Muscle layer of colon (tissue), 2 donors: ENCODE measurements around the gene SEMA4D.

Experiments used
- H3K27ac ChIP-seq: one replicate; pipeline ENCODE4 v1.7.0; 2013; ENCODE audit warnings: low read depth, mild to moderate bottlenecking, low read length, moderate library complexity
- H3K27me3 ChIP-seq, 2 donors: one replicate each; pipeline ENCODE4 v1.7.0; 2013; ENCODE audit warnings: low read length in 2 of 2, mild to moderate bottlenecking in 2 of 2; ENCODE audit not compliant: insufficient read depth in 2 of 2, control insufficient read depth in 1 of 2
- H3K36me3 ChIP-seq: one replicate; pipeline ENCODE4 v1.7.0; 2013; ENCODE audit warnings: mild to moderate bottlenecking, low read length; ENCODE audit not compliant: insufficient read depth
- H3K4me1 ChIP-seq: one replicate; pipeline ENCODE4 v1.7.0; 2013; ENCODE audit warnings: mild to moderate bottlenecking, low read length; ENCODE audit not compliant: insufficient read depth
- H3K4me3 ChIP-seq, 2 donors: one replicate each; pipeline ENCODE4 v1.7.0; 2013; ENCODE audit warnings: low read length in 2 of 2, low read depth in 1 of 2, mild to moderate bottlenecking in 1 of 2, moderate library complexity in 1 of 2
- H3K9ac ChIP-seq: one replicate; pipeline ENCODE4 v1.7.0; 2013; ENCODE audit warnings: low read length
- H3K9me3 ChIP-seq: one replicate; pipeline ENCODE4 v1.7.0; 2013; ENCODE audit warnings: mild to moderate bottlenecking, low read length
- donor health status: abdominal sarcoma.
- donor health status: Adenocarcinoma of cecum.

The SEMA4D gene

GRCh38 chr9:89458768-89459496, 39.0 kb downstream of the SEMA4D start:
- no peak overlapping the region for H3K27ac ChIP-seq
- H3K27me3 ChIP-seq = no peaks in the 10 kb centered on the region
- no peak overlapping the region for H3K4me3 ChIP-seq
- H3K4me1 ChIP-seq = no peaks in the 10 kb centered on the region
- no peaks in the 10 kb centered on the region for H3K36me3 ChIP-seq
- no peak overlapping the region for H3K9ac ChIP-seq
- no peaks in the 10 kb centered on the region for H3K9me3 ChIP-seq

- Histone ChIP-seq H3K27me3 (no peaks in the 10 kb centered on the region), H3K4me1 (no peaks in the 10 kb centered on the region), H3K9ac (no peak overlapping the region), H3K27ac (no peak overlapping the region), H3K4me3 (no peak overlapping the region), H3K36me3 (no peaks in the 10 kb centered on the region), H3K9me3 (no peaks in the 10 kb centered on the region)
Observed at GRCh38 chr9:89457376-89457855, 40.5 kb downstream of the SEMA4D start.

GRCh38 chr9:89455356-89455824, 42.5 kb downstream of the SEMA4D start:
- Histone ChIP-seq H3K4me3 (no peak overlapping the region), H3K27ac (no peak overlapping the region), H3K9me3 (no peaks in the 10 kb centered on the region), H3K36me3 (no peaks in the 10 kb centered on the region), H3K27me3 (no peaks in the 10 kb centered on the region), H3K4me1 (no peaks in the 10 kb centered on the region), H3K9ac (no peak overlapping the region)

- H3K36me3 ChIP-seq = no peaks in the 10 kb centered on the region
- no peak overlapping the region for H3K4me3 ChIP-seq
- no peaks in the 10 kb centered on the region for H3K27me3 ChIP-seq
- no peaks in the 10 kb centered on the region for H3K4me1 ChIP-seq
- no peaks in the 10 kb centered on the region for H3K9me3 ChIP-seq
- H3K27ac ChIP-seq = no peak overlapping the region
- H3K9ac ChIP-seq = no peak overlapping the region
Observed at GRCh38 chr9:89454498-89455355, 43.2 kb downstream of the SEMA4D start.

- H3K36me3 ChIP-seq = no peaks in the 10 kb centered on the region
- no peak overlapping the region for H3K27ac ChIP-seq
- H3K9ac ChIP-seq = no peak overlapping the region
- no peaks in the 10 kb centered on the region for H3K9me3 ChIP-seq
- no peaks in the 10 kb centered on the region for H3K4me1 ChIP-seq
- no peak overlapping the region for H3K4me3 ChIP-seq
- no peaks in the 10 kb centered on the region for H3K27me3 ChIP-seq
Observed at GRCh38 chr9:89453452-89453851, 44.5 kb downstream of the SEMA4D start.

- Histone ChIP-seq H3K36me3 (no peaks in the 10 kb centered on the region), H3K27ac (no peak overlapping the region), H3K9me3 (no peaks in the 10 kb centered on the region), H3K4me1 (no peaks in the 10 kb centered on the region), H3K9ac (no peak overlapping the region), H3K27me3 (no peaks in the 10 kb centered on the region), H3K4me3 (no peak overlapping the region)
Observed at GRCh38 chr9:89452561-89452960, 45.4 kb downstream of the SEMA4D start.

GRCh38 chr9:89450213-89450612, 47.7 kb downstream of the SEMA4D start:
- no peak overlapping the region for H3K9ac ChIP-seq
- no peaks in the 10 kb centered on the region for H3K4me1 ChIP-seq

GRCh38 chr9:89449261-89449671, 48.6 kb downstream of the SEMA4D start:
- no peaks in the 10 kb centered on the region for H3K27me3 ChIP-seq
- no peaks in the 10 kb centered on the region for H3K9me3 ChIP-seq
- H3K36me3 ChIP-seq = no peaks in the 10 kb centered on the region
- H3K4me1 ChIP-seq = no peaks in the 10 kb centered on the region
- H3K27ac ChIP-seq = no peak overlapping the region
- no peak overlapping the region for H3K9ac ChIP-seq
- no peak overlapping the region for H3K4me3 ChIP-seq

More at GRCh38 chr9:89450213-89450612, 47.7 kb downstream of the SEMA4D start:
- no peak overlapping the region for H3K4me3 ChIP-seq
- H3K36me3 ChIP-seq = no peaks in the 10 kb centered on the region
- H3K27me3 ChIP-seq = no peaks in the 10 kb centered on the region
- no peak overlapping the region for H3K27ac ChIP-seq
- no peaks in the 10 kb centered on the region for H3K9me3 ChIP-seq

GRCh38 chr9:89448821-89449220, 49.1 kb downstream of the SEMA4D start:
- no peaks in the 10 kb centered on the region for H3K9me3 ChIP-seq
- H3K36me3 ChIP-seq = no peaks in the 10 kb centered on the region
- H3K4me3 ChIP-seq = no peak overlapping the region
- no peaks in the 10 kb centered on the region for H3K4me1 ChIP-seq
- H3K9ac ChIP-seq = no peak overlapping the region
- no peaks in the 10 kb centered on the region for H3K27me3 ChIP-seq
- no peak overlapping the region for H3K27ac ChIP-seq

GRCh38 chr9:89448381-89448780, 49.5 kb downstream of the SEMA4D start:
- no peak overlapping the region for H3K4me3 ChIP-seq
- H3K9ac ChIP-seq = no peak overlapping the region
- H3K27ac ChIP-seq = no peak overlapping the region
- no peaks in the 10 kb centered on the region for H3K27me3 ChIP-seq
- no peaks in the 10 kb centered on the region for H3K36me3 ChIP-seq
- H3K9me3 ChIP-seq = no peaks in the 10 kb centered on the region
- no peaks in the 10 kb centered on the region for H3K4me1 ChIP-seq

GRCh38 chr9:89447416-89447815, 50.5 kb downstream of the SEMA4D start:
- Histone ChIP-seq H3K36me3 (no peaks in the 10 kb centered on the region), H3K27me3 (no peaks in the 10 kb centered on the region), H3K9ac (no peak overlapping the region), H3K4me1 (no peaks in the 10 kb centered on the region), H3K4me3 (no peak overlapping the region), H3K27ac (no peak overlapping the region), H3K9me3 (no peaks in the 10 kb centered on the region)
